HEK293 (cell line): ENCODE measurements around the gene TRAK1.

Experiments used
- CTCF ChIA-PET: fragments of 350-600 bp; formaldehyde crosslinking; extraction: SDS; loops from one replicate; lab custom pipeline; 2021; ENCODE audit warnings: antibody characterized with exemption; lab: Yijun Ruan, JAX
- POLR2A ChIA-PET: fragments of 300-600 bp; formaldehyde crosslinking; extraction: SDS; loops from one replicate; lab custom pipeline; 2020; ENCODE audit warnings: antibody characterized with exemption, inconsistent platforms; lab: Yijun Ruan, JAX
- H3K27ac ChIP-seq: fragments of 200-500 bp; sonication (Bioruptor generic); 2 replicates; pipeline ENCODE4 v1.5.1; 2014; ENCODE audit warnings: low read depth, low read length, control low read depth, inconsistent platforms; ENCODE audit errors: extremely low read depth
- H3K36me3 ChIP-seq, 2 experiments: fragments of 200-500 bp in 1 of 2; sonication (Bioruptor generic) in 1 of 2; 1 replicate in 1 of 2; 2 replicates in 1 of 2; pipeline ENCODE4 v1.5.1; 2014 to 2017; ENCODE audit warnings: inconsistent platforms in 2 of 2, low read length in 2 of 2; ENCODE audit not compliant: control insufficient read depth in 2 of 2, insufficient read depth in 1 of 2
- H3K4me1 ChIP-seq: fragments of 200-500 bp; sonication (Bioruptor generic); 2 replicates; pipeline ENCODE4 v1.5.1; 2014; ENCODE audit warnings: mild to moderate bottlenecking, low read length, inconsistent platforms; ENCODE audit not compliant: control insufficient read depth, insufficient read depth
- H3K4me3 ChIP-seq: 2 replicates; pipeline ENCODE4 v1.5.1; 2011; ENCODE audit warnings: low read depth, mild to moderate bottlenecking, control low read depth, low read length, moderate library complexity
- H3K9me3 ChIP-seq: fragments of 200-500 bp; sonication (Bioruptor generic); 2 replicates; pipeline ENCODE4 v1.5.1; 2014; ENCODE audit warnings: low read depth, low read length, inconsistent platforms; ENCODE audit not compliant: control insufficient read depth, insufficient read depth
- GLIS2 ChIP-seq: fragments of 450-650 bp; formaldehyde crosslinking; IDR thresholded peaks from 2 replicates; pipeline ENCODE4 v1.5.1; 2016; ENCODE audit warnings: missing biosample characterization, missing genetic modification characterization
- MYNN ChIP-seq: fragments of 450-650 bp; formaldehyde crosslinking; IDR thresholded peaks from 2 replicates; pipeline ENCODE4 v1.5.1; 2016; ENCODE audit warnings: missing biosample characterization, missing genetic modification characterization, borderline replicate concordance
- OVOL3 ChIP-seq: fragments of 450-650 bp; formaldehyde crosslinking; IDR thresholded peaks from 2 replicates; pipeline ENCODE4 v1.5.1; 2016; ENCODE audit warnings: missing biosample characterization, missing genetic modification characterization
- PRDM1 ChIP-seq: fragments of 450-650 bp; formaldehyde crosslinking; IDR thresholded peaks from 2 replicates; pipeline ENCODE4; 2016; ENCODE audit warnings: missing biosample characterization, missing genetic modification characterization
- SETDB1 ChIP-seq: IDR thresholded peaks from one replicate; pipeline ENCODE4 v1.6.1; 2017; ENCODE audit warnings: mild to moderate bottlenecking, low read length, moderate library complexity, mixed read lengths; ENCODE audit not compliant: insufficient read length
- SP7 ChIP-seq: fragments of 450-650 bp; formaldehyde crosslinking; IDR thresholded peaks from 2 replicates; pipeline ENCODE4 v1.5.1; 2016; ENCODE audit warnings: missing biosample characterization, missing genetic modification characterization
- TCF7L2 ChIP-seq: IDR thresholded peaks from 2 replicates; pipeline ENCODE4 v1.6.1; 2011; ENCODE audit warnings: low read depth, mild to moderate bottlenecking, inconsistent platforms, low read length, moderate library complexity, borderline replicate concordance
- WT1 ChIP-seq: fragments of 450-650 bp; formaldehyde crosslinking; IDR thresholded peaks from 2 replicates; pipeline ENCODE4 v1.5.1; 2016; ENCODE audit warnings: missing biosample characterization, missing genetic modification characterization
- ZBTB20 ChIP-seq: fragments of 450-650 bp; formaldehyde crosslinking; IDR thresholded peaks from 2 replicates; pipeline ENCODE4 v1.5.1; 2016; ENCODE audit warnings: missing biosample characterization, missing genetic modification characterization
- ZBTB6 ChIP-seq: fragments of 450-650 bp; formaldehyde crosslinking; IDR thresholded peaks from 2 replicates; pipeline ENCODE4 v1.5.1; 2017; ENCODE audit warnings: missing biosample characterization, missing genetic modification characterization
- ZFP41 ChIP-seq: fragments of 450-650 bp; formaldehyde crosslinking; IDR thresholded peaks from 2 replicates; pipeline ENCODE4 v1.5.1; 2016; ENCODE audit warnings: missing biosample characterization, missing genetic modification characterization, borderline replicate concordance
- ZIC2 ChIP-seq: fragments of 450-650 bp; formaldehyde crosslinking; IDR thresholded peaks from 2 replicates; pipeline ENCODE4 v1.5.1; 2016; ENCODE audit warnings: missing biosample characterization, missing genetic modification characterization
- ZNF146 ChIP-seq: fragments of 450-650 bp; formaldehyde crosslinking; IDR thresholded peaks from 2 replicates; pipeline ENCODE4 v1.5.1; 2016; ENCODE audit warnings: missing biosample characterization, missing genetic modification characterization
- ZNF169 ChIP-seq: fragments of 450-650 bp; formaldehyde crosslinking; IDR thresholded peaks from 2 replicates; pipeline ENCODE4 v1.5.1; 2016; ENCODE audit warnings: missing biosample characterization, missing genetic modification characterization
- ZNF184 ChIP-seq: fragments of 450-650 bp; IDR thresholded peaks from 2 replicates; pipeline ENCODE4 v1.5.1; 2018; ENCODE audit warnings: missing biosample characterization, mild to moderate bottlenecking, missing genetic modification characterization
- ZNF211 ChIP-seq: fragments of 450-650 bp; formaldehyde crosslinking; IDR thresholded peaks from 2 replicates; pipeline ENCODE4 v1.5.1; 2016; ENCODE audit warnings: low read depth, missing biosample characterization, missing genetic modification characterization
- ZNF214 ChIP-seq: fragments of 450-650 bp; formaldehyde crosslinking; IDR thresholded peaks from 2 replicates; pipeline ENCODE4 v1.5.1; 2017; ENCODE audit warnings: missing biosample characterization, mild to moderate bottlenecking, missing genetic modification characterization, borderline replicate concordance
- ZNF24 ChIP-seq: fragments of 450-650 bp; formaldehyde crosslinking; IDR thresholded peaks from 2 replicates; pipeline ENCODE4 v1.5.1; 2016; ENCODE audit warnings: missing biosample characterization, missing genetic modification characterization
- ZNF37A ChIP-seq: fragments of 450-650 bp; IDR thresholded peaks from 2 replicates; pipeline ENCODE4 v1.5.1; 2018; ENCODE audit warnings: missing biosample characterization, missing genetic modification characterization
- ZNF416 ChIP-seq: fragments of 450-650 bp; formaldehyde crosslinking; IDR thresholded peaks from 2 replicates; pipeline ENCODE4 v1.5.1; 2016; ENCODE audit warnings: missing biosample characterization, missing genetic modification characterization
- ZNF426 ChIP-seq: fragments of 450-650 bp; formaldehyde crosslinking; IDR thresholded peaks from 2 replicates; pipeline ENCODE4 v1.5.1; 2017; ENCODE audit warnings: missing biosample characterization, missing genetic modification characterization, mild to moderate bottlenecking, inconsistent platforms, moderate library complexity
- ZNF549 ChIP-seq: fragments of 450-650 bp; IDR thresholded peaks from 2 replicates; pipeline ENCODE4 v1.5.1; 2018; ENCODE audit warnings: missing biosample characterization, missing genetic modification characterization, mild to moderate bottlenecking, inconsistent platforms, moderate library complexity
- ZNF558 ChIP-seq: fragments of 450-650 bp; formaldehyde crosslinking; IDR thresholded peaks from 2 replicates; pipeline ENCODE4 v1.5.1; 2016; ENCODE audit warnings: missing biosample characterization, missing genetic modification characterization
- ZNF621 ChIP-seq: fragments of 450-650 bp; formaldehyde crosslinking; IDR thresholded peaks from 2 replicates; pipeline ENCODE4 v1.5.1; 2017; ENCODE audit warnings: missing biosample characterization, missing genetic modification characterization
- ZNF843 ChIP-seq: fragments of 450-650 bp; formaldehyde crosslinking; IDR thresholded peaks from 2 replicates; pipeline ENCODE4 v1.5.1; 2016; ENCODE audit warnings: missing biosample characterization, missing genetic modification characterization

TRAK1 gene

GRCh38 chr3:42224178-42224577 lies 133.0 kb downstream of the TRAK1 start:
- no peaks in the 10 kb centered on the region for H3K9me3 ChIP-seq
- peaks cover 0 to 55% of the 10 kb centered on the region in 2 experiments; a peak in 1 of 3 replicates for H3K36me3 ChIP-seq
- no peak overlapping the region for H3K4me3 ChIP-seq
- CTCF ChIA-PET: interaction anchor here (0.9 to 1.1 kb wide), 2 partner anchors 219 to 657 kb away, joined by 3 to 5 read pairs; no protein-coding TSS in a partner anchor
- TF ChIP-seq WT1 (tag by site-specific recombination) (no peak), TCF7L2 (no peak), ZIC2 (no peak)
- POLR2A ChIA-PET: no interaction called here
- H3K27ac ChIP-seq: no peak overlapping the region
- H3K4me1 ChIP-seq: no peaks in the 10 kb centered on the region

- Histone ChIP-seq H3K27ac (no peak overlapping the region), H3K9me3 (no peaks in the 10 kb centered on the region), H3K36me3 (peaks cover 0 to 52% of the 10 kb centered on the region in 2 experiments; a peak in 1 of 3 replicates), H3K4me3 (no peak overlapping the region), H3K4me1 (no peaks in the 10 kb centered on the region)
- ChIA-PET CTCF (no interaction called here), POLR2A (no interaction called here)
- TF ChIP-seq OVOL3 (tag by site-specific recombination) (no peak), ZBTB6 (tag by site-specific recombination) (no peak), ZNF621 (tag by site-specific recombination) (no peak), ZBTB20 (tag by site-specific recombination) (no peak), ZNF184 (tag by site-specific recombination) (no peak), ZNF24 (tag by site-specific recombination) (no peak), SP7 (no peak), ZNF843 (tag by site-specific recombination) (no peak), ZNF426 (tag by site-specific recombination) (no peak), ZNF558 (tag by site-specific recombination) (no peak), MYNN (tag by site-specific recombination) (no peak), PRDM1 (no peak), ZNF214 (tag by site-specific recombination) (no peak), ZNF549 (no peak), ZNF416 (no peak), ZNF169 (tag by site-specific recombination) (no peak), ZNF37A (no peak), ZFP41 (tag by site-specific recombination) (no peak), GLIS2 (tag by site-specific recombination) (no peak)
These were observed 133.7 kb downstream of the TRAK1 start for GRCh38 chr3:42224658-42225421.

- Histone ChIP-seq H3K27ac (no peak overlapping the region), H3K4me1 (no peaks in the 10 kb centered on the region), H3K36me3 (peaks cover 0 to 43% of the 10 kb centered on the region in 2 experiments; a peak in 1 of 3 replicates), H3K9me3 (no peaks in the 10 kb centered on the region), H3K4me3 (no peak overlapping the region)
- TF ChIP-seq ZNF146 (peak; percentile 81), ZNF211 (tag by site-specific recombination) (no peak), SETDB1 (no peak)
- ChIA-PET CTCF (no interaction called here), POLR2A (no interaction called here)
These were observed 134.6 kb downstream of the TRAK1 start for GRCh38 chr3:42225486-42226363.
